HepG2 (cell line): ENCODE data around the gene TARS3. TPM values are rescaled to one million over a fixed set of nuclear protein-coding genes. Genes with fewer than 3 reads are reported as not detected.

Experiments
- CBFB ChIP-seq: sonication (generic); formaldehyde crosslinking; IDR thresholded peaks from 2 replicates; pipeline ENCODE4 v1.4.0; 2020; ENCODE audit warnings: missing genetic modification reagents
- CBX2 ChIP-seq, 2 experiments: fragments of 200-600 bp in 1 of 2; sonication (generic); formaldehyde crosslinking in 1 of 2; IDR thresholded peaks; 2 replicates each; pipeline versions ENCODE4 v1.7.0 to v1.8.1; 2018 to 2022; ENCODE audit warnings: low read depth in 2 of 2, low read length in 1 of 2, mild to moderate bottlenecking in 1 of 2, missing genetic modification reagents in 1 of 2
- CENPT ChIP-seq: sonication (generic); formaldehyde crosslinking; IDR thresholded peaks from 2 replicates; pipeline ENCODE4 v1.8.0; 2022; ENCODE audit warnings: low read depth, mild to moderate bottlenecking, moderate library complexity, missing genetic modification reagents
- DNMT1 ChIP-seq: sonication (generic); formaldehyde crosslinking; IDR thresholded peaks from 2 replicates; pipeline ENCODE4 v1.5.1; 2020; ENCODE audit warnings: mild to moderate bottlenecking, missing genetic modification reagents
- MXD4 ChIP-seq: IDR thresholded peaks from 2 replicates; pipeline ENCODE4 v1.6.1; 2016; ENCODE audit warnings: mild to moderate bottlenecking, missing biosample characterization, missing genetic modification reagents
- NFKBIZ ChIP-seq: IDR thresholded peaks from 2 replicates; pipeline ENCODE4 v1.6.1; 2018; ENCODE audit warnings: missing genetic modification reagents, missing compliant biosample characterization
- PBX3 ChIP-seq: sonication (generic); formaldehyde crosslinking; IDR thresholded peaks from 2 replicates; pipeline ENCODE4 v1.8.1; 2023; ENCODE audit warnings: missing genetic modification reagents, inconsistent platforms, borderline replicate concordance
- POLR2AphosphoS2 ChIP-seq: IDR thresholded peaks from 2 replicates; pipeline ENCODE4 v1.6.1; 2011; ENCODE audit warnings: low read depth, low read length, improper control_type of control experiment
- RNF2 ChIP-seq: fragments of 450-650 bp; conservative IDR thresholded peaks from 2 replicates; pipeline ENCODE4 v1.6.1; 2016; ENCODE audit warnings: low read depth
- TARDBP ChIP-seq: sonication (generic); formaldehyde crosslinking; IDR thresholded peaks from 2 replicates; pipeline ENCODE4 v1.8.0; 2022; ENCODE audit warnings: mild to moderate bottlenecking, missing genetic modification reagents
- ZBTB44 ChIP-seq: sonication (generic); formaldehyde crosslinking; IDR thresholded peaks from 2 replicates; pipeline ENCODE4 v1.4.0; 2020; ENCODE audit warnings: missing genetic modification reagents
- ZBTB7A ChIP-seq: sonication (generic); formaldehyde crosslinking; IDR thresholded peaks from 2 replicates; pipeline ENCODE4 v1.8.0; 2022; ENCODE audit warnings: mild to moderate bottlenecking, missing genetic modification reagents
- ZNF34 ChIP-seq: sonication (generic); formaldehyde crosslinking; IDR thresholded peaks from 2 replicates; pipeline ENCODE4 v1.4.0; 2020; ENCODE audit warnings: mild to moderate bottlenecking, missing genetic modification reagents, borderline replicate concordance
- ZNF556 ChIP-seq: sonication (generic); formaldehyde crosslinking; IDR thresholded peaks from 2 replicates; pipeline ENCODE4 v1.4.0; 2020; ENCODE audit warnings: mild to moderate bottlenecking, missing genetic modification reagents, borderline replicate concordance
- ZNF724P ChIP-seq: sonication (generic); formaldehyde crosslinking; IDR thresholded peaks from 2 replicates; pipeline ENCODE4 v1.8.0; 2022; ENCODE audit warnings: missing genetic modification reagents, borderline replicate concordance
- polyA plus RNA-seq, 8 experiments: library from polyadenylated mRNA; depleted of rRNA in 3 of 8; stranded (reverse) in 7 of 8; unstranded in 1 of 8; fragments of >200 nt; fragmentation: Illumina TruSeq in 4 of 8; extraction: Trizol in 4 of 8; gene quantifications; 2 replicates each; pipeline versions ENCODE4 v1.2.1 to v1.2.3, GENCODE V29; 2011 to 2016; ENCODE audit warnings: low read depth in 4 of 8, missing spikeins in 1 of 8, mixed read lengths in 1 of 8; ENCODE audit not compliant: insufficient read depth in 1 of 8
- total RNA-seq, 5 experiments: library from RNA; depleted of rRNA; stranded (reverse); fragments of >200 nt; fragmentation: Illumina TruSeq; extraction: Trizol; gene quantifications; 2 replicates each; pipeline ENCODE4 v1.2.3, GENCODE V29; 2016; ENCODE audit warnings: low read depth in 1 of 5
- TF ChIP-seq, protein P1 (sequence below): sonication (generic); formaldehyde crosslinking; IDR thresholded peaks from 2 replicates; pipeline ENCODE4 v1.4.0; 2020; ENCODE audit warnings: missing genetic modification reagents
- TF ChIP-seq, protein P2 (sequence below): sonication (generic); formaldehyde crosslinking; IDR thresholded peaks from 2 replicates; pipeline ENCODE4 v1.9.0; 2021; ENCODE audit warnings: missing genetic modification reagents, mild to moderate bottlenecking, borderline replicate concordance
- TF ChIP-seq, protein P3 (sequence below): sonication (generic); formaldehyde crosslinking; IDR thresholded peaks from 2 replicates; pipeline ENCODE4 v1.4.0; 2020; ENCODE audit warnings: mild to moderate bottlenecking, missing genetic modification reagents

The TARS3 gene
- total and polyA plus RNA-seq, 2 of the 13 experiments (the other 11 are each of a cell fraction or from before 2014, with no cell fraction given): 4.1 to 11.7 TPM

- no peak for TF ChIP-seq CENPT (CRISPR knock-in tag)
- TF ChIP-seq DNMT1 (CRISPR knock-in tag): peak; percentile 98
- peak; percentile 75; the same call in 1 of the 2 replicates for TF ChIP-seq ZNF556 (CRISPR knock-in tag)
- TF ChIP-seq, protein P1, sequence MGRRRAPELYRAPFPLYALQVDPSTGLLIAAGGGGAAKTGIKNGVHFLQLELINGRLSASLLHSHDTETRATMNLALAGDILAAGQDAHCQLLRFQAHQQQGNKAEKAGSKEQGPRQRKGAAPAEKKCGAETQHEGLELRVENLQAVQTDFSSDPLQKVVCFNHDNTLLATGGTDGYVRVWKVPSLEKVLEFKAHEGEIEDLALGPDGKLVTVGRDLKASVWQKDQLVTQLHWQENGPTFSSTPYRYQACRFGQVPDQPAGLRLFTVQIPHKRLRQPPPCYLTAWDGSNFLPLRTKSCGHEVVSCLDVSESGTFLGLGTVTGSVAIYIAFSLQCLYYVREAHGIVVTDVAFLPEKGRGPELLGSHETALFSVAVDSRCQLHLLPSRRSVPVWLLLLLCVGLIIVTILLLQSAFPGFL (CRISPR knock-in tag): no peak
- TF ChIP-seq POLR2AphosphoS2: no peak
- TF ChIP-seq, protein P2, sequence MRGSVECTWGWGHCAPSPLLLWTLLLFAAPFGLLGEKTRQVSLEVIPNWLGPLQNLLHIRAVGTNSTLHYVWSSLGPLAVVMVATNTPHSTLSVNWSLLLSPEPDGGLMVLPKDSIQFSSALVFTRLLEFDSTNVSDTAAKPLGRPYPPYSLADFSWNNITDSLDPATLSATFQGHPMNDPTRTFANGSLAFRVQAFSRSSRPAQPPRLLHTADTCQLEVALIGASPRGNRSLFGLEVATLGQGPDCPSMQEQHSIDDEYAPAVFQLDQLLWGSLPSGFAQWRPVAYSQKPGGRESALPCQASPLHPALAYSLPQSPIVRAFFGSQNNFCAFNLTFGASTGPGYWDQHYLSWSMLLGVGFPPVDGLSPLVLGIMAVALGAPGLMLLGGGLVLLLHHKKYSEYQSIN (CRISPR knock-in tag): no peak
- TF ChIP-seq TARDBP (CRISPR knock-in tag): peak; percentile 95
- TF ChIP-seq PBX3 (CRISPR knock-in tag): no peak
- peak; percentile 94; the same call in 1 of the 2 replicates for TF ChIP-seq ZNF724P (CRISPR knock-in tag)
- TF ChIP-seq RNF2: peak; percentile 98
- TF ChIP-seq MXD4 (CRISPR knock-in tag): peak; percentile 76
- TF ChIP-seq ZNF34 (CRISPR knock-in tag): peak; percentile 86; the same call in 1 of the 2 replicates
- no peak for TF ChIP-seq CBX2 (IDR thresholded peaks at IDR 0.05; ENCODE audit: low read depth, low read length)
- TF ChIP-seq CBX2 (CRISPR knock-in tag; IDR thresholded peaks at IDR 0.05; ENCODE audit: low read depth): peak; percentile 88; the same call in 1 of the 2 replicates
- peak; percentile 69; the same call in 1 of the 2 replicates for TF ChIP-seq CBFB
- TF ChIP-seq, protein P3, sequence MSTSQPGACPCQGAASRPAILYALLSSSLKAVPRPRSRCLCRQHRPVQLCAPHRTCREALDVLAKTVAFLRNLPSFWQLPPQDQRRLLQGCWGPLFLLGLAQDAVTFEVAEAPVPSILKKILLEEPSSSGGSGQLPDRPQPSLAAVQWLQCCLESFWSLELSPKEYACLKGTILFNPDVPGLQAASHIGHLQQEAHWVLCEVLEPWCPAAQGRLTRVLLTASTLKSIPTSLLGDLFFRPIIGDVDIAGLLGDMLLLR: peak; percentile 95
- TF ChIP-seq ZBTB44 (CRISPR knock-in tag): no peak
- no peak for TF ChIP-seq NFKBIZ
- peak; percentile 63 for TF ChIP-seq ZBTB7A
Observed at GRCh38 chr15:101723874-101724674, at the start of gene TARS3 (continued).
